Fibroblast of skin of left biceps (primary cell): ENCODE results near the gene AKR1B1.

Experiments
- DNase-seq, 2 experiments: peaks; one replicate each; pipeline ENCODE4 v3.0.0-alpha.2; 2013; ENCODE audit warnings: low read depth in 2 of 2

The AKR1B1 gene

DNA sequence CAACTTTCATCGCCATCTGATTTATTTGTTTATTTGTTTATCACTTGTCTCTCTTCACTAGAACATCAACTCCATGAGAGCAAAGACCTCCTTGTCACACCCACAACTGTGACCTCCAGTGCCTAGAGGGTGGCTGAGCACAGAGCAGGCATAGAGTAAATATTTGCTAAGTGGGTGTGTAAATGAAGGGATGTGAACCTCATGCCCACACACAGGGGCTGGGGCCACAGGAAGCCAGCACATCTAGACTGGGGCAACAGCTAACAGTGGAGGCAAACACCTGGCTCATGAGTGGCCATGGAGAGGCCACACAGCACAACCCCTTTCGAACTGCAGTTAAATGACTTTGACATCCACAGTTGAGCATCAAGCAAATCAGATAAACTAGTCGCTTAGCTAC, 39.8 kb downstream of the AKR1B1 start:
- DNase-seq = no peak

DNA sequence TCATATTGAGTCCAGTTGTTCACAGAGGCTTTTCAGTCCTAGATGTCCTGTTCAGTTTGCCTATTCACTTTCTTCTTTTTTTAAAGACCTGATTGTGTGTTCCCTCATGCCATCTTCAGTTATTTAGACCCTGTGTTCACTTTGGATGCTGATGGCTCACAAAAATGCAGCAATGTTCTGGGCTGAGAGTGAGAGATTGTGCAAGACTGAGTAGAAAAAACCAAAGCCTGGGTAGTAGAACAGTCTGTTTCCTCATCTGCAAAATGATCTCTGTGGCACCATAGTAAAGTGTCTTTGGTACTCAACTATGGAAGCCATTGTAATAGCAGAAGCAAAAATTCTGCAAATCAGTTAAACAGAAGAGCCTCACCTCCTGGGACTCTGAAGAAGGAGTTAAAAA, 43.2 kb downstream of the AKR1B1 start:
- DNase-seq = no peak

DNA sequence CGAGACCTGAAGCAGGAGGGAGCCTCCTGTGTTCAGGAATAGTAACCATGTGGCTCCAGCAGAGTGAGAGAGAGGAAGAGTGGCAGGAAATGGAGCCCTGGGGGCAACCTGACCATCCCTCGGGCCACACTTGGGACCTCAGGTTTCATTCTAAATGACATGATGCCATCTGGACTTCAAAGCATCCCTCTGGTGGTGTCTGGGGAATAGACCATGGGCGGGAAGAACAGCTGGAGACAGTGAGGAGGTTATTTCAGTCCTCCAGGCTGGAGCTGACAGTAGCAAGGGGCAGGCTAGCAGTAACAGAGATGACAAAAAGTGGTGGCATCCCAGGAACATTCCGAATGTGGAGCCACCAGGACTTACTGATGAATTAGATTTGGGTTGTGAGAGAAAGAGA, 44.8 kb downstream of the AKR1B1 start:
- DNase-seq = no peak

DNA sequence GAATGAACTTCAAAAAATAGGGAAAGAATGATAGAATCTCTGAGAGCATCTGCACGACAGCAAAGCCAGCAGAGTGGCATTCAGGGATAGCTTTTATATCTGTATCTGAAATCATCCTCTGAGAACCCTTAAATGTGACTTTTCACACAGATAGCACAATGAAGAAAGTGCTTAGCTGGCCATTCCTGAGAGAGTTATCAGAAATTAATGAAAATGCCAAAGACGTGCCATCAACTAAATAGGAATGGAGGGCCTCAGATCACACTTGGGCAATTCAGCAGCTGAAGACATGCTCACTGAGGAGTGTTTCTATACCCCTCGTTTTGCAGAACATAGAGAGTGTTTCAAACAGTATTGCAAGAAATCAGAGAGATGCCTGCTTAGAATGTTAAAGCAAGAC, 51.6 kb downstream of the AKR1B1 start:
- no peak for DNase-seq

DNA sequence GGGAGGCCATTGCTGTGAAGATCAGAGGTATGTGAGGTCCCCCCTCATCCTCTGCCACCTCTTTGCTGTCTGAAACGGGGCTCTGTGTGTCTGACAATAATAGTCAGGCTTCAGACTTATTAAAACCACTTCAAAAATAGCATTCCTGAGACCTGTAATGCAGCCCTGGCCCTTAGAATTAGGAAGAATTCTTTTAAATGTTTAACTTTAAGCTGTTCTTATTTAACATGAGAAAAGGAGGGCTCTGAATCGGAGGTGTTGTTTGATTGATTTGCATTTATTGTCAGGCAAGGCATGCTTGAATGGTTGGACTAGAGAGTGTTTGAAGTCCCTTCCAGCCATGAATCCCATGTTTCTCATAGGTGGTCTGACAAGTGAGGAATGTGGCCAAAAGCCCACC, 52.5 kb downstream of the AKR1B1 start:
- no peak for DNase-seq

DNA sequence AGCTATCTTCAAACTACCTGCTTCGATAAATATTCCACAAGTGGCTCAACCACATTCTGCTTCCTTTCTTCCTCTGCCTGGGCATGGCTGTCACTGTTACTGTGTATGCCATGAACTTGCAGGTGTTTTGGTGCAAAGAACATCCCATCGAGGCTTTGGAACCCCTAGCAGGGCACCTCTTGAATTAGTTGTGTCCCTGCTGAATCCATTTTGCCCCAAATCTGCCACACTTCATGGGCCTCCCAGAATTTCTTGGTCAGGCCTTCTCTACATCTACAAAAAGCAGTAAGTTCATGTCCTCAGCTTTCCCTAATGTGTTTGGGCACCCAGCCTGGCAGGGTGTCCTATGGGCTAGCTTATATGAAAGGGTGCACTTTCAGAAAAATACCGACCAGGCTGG, 53.6 kb downstream of the AKR1B1 start:
- no peak for DNase-seq

DNA sequence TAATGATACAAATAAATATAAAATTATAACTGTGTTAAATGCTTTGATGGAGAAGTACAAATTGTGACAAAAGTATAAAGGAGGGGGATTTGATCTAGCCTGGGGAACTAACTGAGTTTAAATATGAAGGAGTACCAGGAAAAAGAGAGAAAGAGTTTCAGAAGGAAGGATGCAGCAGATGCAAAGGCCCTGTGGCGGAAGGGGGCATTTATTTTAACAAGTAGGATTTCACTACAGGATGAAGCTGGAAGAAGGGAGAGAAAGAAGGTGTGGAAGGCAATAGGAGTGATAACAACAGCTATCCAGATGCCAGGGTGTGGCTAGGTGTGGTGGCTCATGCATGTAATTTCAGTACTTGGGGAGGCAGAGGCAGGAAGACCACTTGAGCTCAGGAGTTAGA, 55.8 kb downstream of the AKR1B1 start:
- no peak for DNase-seq

DNA sequence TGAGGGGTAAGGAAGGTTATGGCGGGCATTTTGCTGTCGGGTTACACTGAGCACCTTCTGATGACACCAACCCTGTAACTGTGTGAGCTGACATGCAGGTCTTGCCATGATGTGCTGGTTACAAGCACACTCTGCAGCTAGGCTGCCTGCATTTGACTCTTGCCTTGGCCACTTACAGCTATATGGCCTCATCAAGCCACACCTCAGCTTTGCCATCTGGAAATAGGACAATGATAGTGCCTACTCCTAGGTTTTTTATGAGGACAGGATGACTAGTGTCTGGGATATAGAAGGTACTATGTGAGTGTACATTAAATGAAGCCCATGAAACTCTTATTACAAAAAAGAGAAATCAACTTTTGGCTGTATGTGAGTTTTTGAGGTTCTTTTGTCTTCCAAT, 58.0 kb downstream of the AKR1B1 start:
- no peak for DNase-seq

DNA sequence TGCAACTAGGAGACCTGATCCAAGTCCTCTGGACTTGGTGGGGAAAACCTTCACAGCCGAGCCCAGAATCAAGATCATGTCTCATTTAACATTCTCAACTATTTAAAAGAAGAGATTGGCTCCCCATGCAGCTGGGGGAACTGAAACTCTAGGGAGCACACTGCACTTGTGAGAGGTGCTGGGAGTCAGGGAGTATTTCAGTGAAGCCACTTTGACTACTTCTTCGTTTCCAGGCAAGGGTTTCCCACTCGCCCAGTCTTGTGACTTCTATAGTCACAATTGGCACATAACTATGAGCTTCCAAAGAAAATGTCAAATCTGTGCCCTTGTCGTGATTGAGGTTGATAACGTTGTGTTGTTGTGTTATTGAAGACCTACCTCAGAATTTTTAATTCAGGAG, 62.9 kb downstream of the AKR1B1 start:
- DNase-seq = no peak

DNA sequence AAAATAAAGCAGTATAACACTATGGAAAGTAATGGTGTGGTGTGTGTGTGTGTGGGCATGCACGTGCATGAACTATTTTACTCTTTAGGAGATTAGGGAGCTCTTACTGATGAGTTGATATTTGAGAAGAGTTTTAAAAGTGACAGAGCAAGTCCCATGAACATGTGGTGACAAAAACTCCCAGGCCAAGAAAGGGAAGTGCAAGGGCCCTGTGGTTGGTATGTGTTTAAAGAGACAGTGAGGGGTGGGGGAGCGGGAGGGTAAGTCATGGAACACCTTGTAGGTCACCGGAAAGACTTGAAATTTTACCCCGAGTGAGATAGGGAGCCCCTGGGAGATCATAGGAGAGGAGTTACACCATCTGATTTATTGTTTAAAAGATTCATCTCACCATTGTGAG, 63.3 kb downstream of the AKR1B1 start:
- no peak for DNase-seq

DNA sequence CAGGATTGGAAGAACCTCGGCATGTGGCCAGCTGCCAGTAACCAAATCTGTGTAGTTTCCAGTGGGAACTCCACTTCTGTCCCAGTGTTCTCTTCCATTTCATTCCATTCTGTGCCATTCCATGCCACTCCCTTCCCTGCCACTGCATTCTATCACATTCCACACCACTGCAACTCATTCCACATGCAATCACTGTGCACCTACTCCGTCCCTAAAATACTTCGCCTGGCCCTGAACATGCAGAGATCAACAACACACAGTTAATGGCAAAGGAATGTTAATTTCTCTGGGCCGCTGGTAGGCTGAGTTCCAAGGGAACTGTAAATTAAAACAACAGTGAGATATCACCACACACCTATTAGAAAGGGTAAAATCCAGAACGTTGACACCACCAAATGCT, 64.8 kb downstream of the AKR1B1 start:
- DNase-seq = no peak
